Activated CD8-positive, alpha-beta memory T cell treated with anti-CD3 and anti-CD28 coated beads for 48 hours (primary cell): ENCODE data around the gene ZNF208.
"Not testable (repeated sequence)": the region's sequence is repeated elsewhere in the genome, so short reads cannot be mapped to it uniquely, and the experiment has no call there.

Source experiments
- DNase-seq, 3 experiments: peaks; one replicate each; pipeline ENCODE4 v3.0.0-alpha.2; 2020; ENCODE audit warnings: low read depth in 2 of 3, low spot score in 2 of 3

Gene ZNF208

GRCh38 chr19:21885516-21885915, 125.2 kb downstream of the ZNF208 start:
- not testable (repeated sequence) for DNase-seq

GRCh38 chr19:21884786-21885185, 126.0 kb downstream of the ZNF208 start:
- DNase-seq: not testable (repeated sequence)

GRCh38 chr19:21883516-21883915, 127.2 kb downstream of the ZNF208 start:
- no peak for DNase-seq
